GM18498 (cell line): ENCODE data around the gene PPP2R1B.
"Not testable (repeated sequence)": the region's sequence is repeated elsewhere in the genome, so short reads cannot be mapped to it uniquely, and the experiment has no call there.

Source experiments
- ATAC-seq: cut with Tn5 transposase; IDR thresholded peaks from one replicate; pipeline ENCODE4 v1.9.1; 2021; ENCODE audit warnings: mild to moderate bottlenecking, moderate library complexity; ENCODE audit not compliant: unreplicated experiment

Gene PPP2R1B

DNA sequence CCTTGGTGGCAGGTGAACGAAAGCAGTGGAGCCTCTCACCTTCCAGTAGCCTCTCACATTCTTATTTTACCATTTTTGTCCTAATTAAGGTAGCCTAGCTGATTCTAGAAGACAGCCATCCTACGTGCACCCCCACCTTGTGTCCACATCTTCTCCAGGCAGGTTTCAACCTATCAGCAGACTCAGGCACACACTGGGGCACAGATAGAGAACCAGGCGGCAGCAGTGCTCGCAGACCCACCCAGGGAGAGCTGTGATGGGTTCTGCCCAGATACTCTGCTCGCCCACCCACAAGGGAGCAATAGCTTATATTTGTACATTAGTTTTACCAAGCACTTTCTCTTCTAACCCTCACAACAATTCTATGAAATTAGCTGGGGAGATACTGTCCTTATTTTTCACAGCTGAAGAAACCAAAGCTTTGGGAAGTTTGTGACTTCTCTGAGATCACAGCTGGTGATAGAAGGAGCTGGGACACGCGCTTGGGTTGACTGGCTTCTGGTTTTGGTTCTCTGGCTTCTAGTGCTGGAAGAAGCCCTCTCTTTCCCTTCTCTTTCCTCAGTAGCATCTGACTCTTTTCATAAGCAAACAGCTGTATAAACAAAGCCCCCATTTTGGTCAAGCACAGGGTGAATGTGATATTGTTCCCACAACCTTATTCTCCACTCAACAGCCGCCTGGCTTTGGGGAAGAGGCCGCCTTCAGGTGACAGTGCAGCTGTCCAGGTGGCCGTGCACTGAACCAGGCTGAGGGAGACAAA lies 36.9 kb downstream of the PPP2R1B start:
- ATAC-seq: no peak

DNA sequence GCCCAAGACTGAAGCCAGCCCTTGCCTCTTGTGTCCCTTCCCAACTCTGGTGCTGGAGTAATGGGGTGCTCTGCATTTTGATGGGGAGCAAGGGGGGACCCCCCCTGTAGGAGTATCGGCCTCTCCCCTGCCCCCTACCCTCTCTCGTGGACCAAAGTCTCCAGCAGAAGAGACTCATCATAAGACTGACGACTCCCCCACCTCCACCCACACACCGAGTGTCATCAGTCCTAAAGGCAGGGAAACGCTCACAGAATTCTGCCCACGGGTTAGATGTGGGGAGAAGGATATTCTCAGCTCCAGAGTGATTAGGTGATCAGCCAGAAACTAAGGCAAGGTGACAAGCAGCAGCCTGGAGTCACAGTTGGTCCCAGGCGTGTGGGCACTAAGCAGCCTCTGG lies 38.8 kb downstream of the PPP2R1B start:
- ATAC-seq: no peak

DNA sequence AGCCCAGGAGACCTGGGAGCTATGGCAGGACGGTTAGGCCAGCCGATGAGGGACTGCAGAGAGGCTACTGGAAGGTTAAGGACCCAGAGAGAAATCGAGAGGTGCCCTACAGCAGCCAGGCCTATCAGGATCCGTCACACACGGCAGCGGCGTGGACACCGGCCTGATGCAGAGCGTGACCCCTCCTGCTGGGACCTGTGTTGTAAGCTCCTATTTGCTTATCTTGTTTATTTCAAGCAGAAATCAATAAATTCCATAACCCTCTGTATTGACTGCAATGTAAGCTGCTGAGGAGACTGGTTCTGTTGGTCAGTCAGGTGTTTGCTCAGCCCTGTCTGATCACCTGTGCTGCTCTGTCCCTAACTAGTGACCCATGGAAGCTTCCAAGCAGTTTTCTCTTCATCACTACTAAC lies 39.9 kb downstream of the PPP2R1B start:
- no peak for ATAC-seq

DNA sequence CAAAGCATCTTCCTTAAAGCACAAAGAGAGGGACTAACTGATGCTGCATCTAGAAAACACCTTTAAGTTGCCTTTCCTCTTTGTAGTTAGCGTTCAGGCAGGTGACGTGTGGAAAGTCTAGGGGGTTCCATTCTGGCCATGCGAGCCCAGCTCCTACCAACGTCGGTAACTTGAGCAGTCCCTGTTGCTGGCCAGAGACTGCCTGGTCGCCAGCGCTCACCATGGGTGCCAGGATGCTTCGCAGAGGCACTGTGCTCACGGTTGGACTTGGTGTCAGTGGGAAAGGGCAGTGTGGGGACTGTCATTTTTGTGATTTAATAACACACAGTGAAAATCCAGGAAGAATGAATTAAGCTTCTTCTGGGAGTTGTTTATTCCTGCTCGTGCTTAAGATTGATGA lies 40.6 kb downstream of the PPP2R1B start:
- no peak for ATAC-seq

DNA sequence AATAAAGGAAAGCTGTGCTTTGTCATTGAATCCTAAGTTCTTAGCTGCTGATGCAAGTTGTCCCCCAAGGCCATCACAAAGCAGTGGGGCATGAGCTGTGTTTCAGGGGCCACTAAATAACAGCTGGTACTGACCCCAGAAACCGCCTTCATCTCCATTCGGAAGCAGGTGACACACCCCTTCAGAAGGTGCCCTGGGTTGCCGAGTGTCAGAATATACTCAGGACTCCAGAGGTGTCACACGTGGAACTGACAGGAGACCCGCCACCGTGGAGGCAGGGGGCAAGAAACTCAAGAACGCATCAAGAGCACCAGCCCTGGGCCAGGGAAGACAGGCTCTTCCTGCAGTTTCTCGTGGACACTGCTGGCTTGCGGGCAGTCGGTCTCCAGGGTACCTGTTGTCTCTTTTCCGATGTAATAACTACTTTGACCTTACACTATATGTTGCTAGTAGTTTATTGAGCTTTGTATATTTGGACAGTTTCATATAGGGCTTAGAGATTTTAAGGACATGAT lies 41.5 kb downstream of the PPP2R1B start:
- ATAC-seq: no peak

DNA sequence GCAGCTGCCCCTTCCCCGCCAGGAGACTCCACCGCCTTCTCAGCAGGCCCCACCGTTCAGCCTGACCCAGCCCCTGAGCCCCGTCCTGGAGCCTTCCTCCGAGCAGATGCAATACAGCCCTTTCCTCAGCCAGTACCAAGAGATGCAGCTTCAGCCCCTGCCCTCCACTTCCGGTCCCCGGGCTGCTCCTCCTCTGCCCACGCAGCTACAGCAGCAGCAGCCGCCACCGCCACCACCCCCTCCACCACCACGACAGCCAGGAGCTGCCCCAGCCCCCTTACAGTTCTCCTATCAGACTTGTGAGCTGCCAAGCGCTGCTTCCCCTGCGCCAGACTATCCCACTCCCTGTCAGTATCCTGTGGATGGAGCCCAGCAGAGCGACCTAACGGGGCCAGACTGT lies 42.6 kb downstream of the PPP2R1B start:
- no peak for ATAC-seq

DNA sequence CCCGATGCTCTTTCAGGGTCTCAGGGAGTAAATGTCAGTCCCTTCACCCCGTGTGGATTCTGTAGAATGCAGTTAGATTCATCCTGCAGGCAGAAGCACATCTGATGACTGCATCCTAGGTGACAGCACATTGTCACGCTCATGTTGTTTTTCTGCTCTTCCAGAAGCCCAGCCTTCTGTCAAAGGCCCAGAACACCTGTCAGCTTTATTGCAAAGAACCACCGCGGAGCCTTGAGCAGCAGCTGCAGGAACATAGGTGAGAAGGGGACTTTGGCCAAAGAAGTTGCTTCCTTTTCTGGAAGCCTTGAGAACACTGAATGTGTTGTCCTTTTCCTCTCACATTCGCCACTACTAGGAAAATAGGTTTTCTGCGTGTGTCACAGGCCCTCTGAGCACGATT lies 43.7 kb downstream of the PPP2R1B start:
- no peak for ATAC-seq

DNA sequence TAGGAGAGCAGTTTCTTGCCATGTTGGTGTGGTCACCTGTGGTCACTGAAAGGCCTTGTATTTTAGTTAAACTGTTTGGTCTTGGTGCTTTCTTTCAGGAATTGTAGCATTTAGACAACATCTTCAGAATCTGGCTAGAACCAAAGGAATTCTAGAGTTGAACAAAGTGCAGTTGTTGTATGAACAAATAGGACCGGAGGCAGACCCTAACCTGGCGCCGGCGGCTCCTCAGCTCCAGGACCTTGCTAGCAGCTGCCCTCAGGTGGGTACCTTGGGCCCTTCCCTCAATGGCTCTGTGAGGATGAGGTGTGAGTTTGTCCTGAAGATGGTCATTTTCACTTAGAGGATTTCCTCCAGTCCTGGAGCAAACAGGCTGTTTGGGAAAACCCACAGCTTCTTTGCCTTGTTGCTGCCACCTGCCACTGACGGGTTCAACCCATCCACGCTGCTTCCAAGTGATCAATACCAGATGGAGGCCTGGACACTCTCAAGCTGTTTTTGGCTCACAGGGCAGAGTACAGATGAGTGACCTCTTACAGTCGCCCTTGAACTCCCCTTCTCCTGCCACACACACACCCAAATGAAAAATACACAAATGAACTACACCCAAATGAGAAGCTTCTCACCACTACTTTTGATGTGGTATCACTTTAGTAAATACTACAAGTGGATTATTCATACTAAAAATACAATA lies 45.2 kb downstream of the PPP2R1B start:
- no peak for ATAC-seq

DNA sequence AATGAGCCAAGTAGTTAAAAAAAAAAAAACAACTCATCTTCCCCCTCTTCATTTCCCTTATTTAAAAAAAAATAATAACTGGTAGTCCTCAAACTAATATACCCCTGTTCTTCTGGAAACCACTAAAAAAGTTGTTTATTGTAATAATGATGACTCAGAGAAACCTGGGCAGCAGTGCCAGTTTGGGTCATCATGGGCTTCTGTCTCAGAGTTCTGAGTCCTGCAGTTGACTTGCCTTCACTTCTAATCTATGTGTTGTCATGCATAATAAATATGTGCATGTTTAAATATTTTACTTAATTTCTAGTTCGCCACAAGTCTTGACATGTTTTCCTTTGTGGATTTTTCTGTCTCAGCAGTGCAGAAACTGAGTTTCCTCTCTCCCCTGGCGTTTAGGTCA lies 46.8 kb downstream of the PPP2R1B start:
- no peak for ATAC-seq

DNA sequence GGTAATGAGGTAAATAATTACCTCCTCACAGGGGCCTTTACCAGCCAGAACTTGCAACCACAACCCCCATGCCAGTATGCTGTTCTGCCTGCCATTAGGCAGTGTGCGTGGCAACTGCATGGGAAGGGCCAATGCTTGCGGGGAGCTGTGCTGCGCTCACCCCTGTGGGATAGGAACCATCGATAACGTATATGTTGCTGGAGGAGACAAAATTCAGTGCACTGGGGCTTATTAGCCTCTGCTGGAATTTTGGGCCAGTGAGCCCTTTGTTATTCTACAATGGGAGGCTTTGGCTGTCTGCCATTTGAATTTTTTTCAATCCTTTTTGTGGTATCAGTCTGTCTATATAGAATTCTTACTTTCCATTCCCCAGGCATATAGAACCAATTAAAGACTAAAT lies 47.3 kb downstream of the PPP2R1B start:
- ATAC-seq: no peak

DNA sequence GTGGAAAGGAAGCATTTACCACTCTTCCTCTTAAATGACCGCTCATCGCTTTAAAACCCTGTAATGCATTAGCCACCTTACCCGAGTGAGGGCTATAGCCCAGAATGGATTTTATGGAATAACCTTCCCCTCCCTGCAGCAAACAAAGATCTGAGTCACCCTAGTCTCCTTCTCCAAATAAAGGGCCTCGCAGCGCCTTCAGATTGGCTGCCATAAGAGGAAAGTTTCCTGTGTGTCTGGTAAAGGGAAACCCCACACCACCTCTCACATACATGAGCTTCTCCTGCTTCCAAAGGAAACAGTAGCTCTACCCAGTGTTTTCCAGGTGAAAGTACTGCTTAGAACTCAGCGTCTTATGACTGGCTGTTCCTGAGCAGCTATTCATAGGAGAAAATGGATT lies 47.8 kb downstream of the PPP2R1B start:
- no peak for ATAC-seq

DNA sequence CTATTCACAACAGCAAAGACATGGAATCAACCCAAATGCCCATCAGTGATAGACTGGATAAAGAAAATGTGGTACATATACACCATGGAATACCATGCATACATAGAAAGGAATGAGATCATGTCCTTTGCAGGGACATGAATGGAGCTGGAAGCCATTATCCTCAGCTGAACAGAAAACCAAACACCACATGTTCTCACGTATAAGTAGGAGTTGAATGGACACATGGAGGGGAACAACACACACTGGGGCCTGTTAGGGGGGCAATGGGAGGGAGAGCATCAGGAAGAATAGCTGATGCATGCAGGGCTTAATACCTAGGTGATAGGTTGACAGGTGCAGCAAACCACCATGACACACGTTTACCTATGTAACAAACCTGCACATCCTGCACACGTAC lies 48.5 kb downstream of the PPP2R1B start:
- ATAC-seq: not testable (repeated sequence)

DNA sequence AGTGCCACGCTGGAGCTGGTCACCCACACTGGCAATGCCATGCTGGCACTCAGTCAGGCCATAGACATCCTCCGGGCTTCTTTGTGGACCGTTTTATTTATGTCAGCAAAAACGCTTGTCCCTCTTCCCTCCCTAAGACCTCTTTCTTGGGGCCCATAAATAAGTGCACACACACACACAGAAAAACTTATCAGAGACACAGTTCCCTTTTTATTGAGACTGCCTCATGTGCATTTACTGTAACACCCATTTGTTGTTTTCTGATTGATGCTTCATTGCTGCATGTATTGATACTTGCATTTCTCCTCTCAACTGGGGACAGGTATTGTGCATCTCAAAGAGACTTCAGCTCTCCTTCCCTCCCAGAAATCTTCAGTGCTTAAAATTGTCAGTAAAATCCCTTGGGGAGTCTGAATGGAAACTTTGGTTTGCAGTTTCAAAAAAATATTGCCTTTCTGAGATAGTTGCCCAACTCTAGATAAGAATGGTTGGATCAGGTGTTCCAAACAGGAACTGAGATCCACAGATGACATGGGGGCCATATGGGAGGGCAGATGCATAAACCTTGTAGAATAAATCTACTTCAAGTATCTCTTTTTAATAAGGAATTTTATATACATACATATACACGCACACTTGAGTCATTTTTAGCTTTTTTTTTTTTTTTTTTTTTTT lies 50.9 kb downstream of the PPP2R1B start:
- ATAC-seq: no peak

DNA sequence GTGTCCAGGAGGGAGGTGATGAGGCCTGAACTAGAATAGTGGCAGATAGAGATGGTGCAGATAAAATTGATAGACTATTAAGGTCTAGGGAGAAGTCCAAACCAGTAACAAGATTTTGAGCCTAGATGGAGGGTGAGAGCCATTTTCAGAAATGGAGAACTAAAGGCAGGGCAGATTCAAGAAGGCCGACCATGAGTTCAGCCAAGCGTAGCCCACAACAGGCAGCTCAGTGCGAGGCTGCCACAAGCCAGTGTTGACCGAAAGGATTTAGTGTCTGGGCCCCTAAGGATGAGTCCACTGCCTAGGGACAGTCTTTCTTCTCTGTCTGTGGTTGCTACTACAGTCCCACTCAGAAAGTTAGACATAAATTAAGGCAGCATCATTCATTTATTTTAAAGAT lies 51.7 kb downstream of the PPP2R1B start:
- ATAC-seq: no peak

DNA sequence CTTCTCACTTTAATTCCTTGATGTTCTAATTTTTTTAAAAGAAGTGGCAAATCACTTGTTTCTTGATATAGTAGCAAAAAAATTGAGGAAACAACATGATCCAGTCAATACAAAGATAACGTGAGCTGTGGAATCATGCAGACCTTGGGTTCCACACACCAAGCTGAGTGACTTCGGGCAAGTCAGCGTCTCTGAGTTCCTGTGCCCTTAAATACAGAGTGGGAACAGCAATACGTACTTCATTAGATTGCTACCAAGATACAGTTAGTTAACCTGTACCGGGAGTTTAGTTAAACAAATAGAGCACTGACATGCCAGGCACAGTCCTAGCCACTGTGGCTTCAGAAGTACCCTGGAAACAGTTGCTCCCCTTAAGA lies 58.5 kb downstream of the PPP2R1B start:
- ATAC-seq: no peak

DNA sequence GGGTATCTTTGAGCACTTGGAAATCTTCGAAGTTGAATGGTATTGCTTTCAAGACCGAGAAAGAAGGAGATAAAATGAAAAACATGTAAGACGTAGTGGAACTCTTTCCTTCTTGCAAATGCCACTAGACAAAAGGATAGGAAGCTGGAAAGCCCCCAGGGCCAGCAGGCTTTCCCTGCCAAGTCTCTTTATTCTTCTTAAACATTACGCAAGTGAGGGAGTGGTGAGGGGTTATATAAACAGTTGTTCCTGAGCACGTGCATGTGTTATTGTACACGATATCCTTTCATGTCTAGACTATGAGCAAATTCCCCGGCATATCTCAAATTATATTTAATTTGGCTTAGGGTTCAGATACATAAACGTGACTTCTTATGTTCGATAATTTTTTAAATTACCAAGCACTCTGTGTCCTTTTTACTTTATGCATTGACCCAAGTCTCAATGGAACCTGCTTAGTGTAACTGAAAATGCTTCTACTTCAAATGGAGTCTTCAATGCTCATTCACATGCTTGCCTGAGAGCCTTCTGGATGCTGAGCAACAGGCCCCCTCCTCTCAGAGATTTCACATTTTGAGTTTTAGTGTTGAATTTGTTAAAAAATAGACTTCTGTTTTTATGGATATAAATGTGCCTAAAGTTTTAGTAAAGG lies 59.0 kb downstream of the PPP2R1B start:
- no peak for ATAC-seq

DNA sequence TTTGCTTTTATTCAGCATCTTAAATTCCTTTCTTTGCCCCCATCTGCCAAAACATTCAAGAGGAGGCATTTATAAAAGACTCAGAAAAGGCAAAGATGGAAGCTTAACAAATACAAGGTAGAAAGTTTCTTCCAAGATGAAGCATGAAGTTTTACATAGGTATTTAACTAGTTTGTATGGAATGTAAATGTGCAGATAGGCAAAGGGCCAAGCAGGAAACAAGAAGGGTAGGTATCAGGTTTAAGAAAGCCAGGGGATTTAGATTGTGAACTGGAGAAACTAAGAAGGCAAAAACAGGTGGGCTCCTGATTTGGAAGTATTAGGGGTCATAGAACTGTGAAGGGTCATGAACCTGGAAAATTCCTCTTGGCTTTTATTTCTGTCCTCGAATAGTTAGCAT lies 62.6 kb downstream of the PPP2R1B start:
- ATAC-seq: no peak

DNA sequence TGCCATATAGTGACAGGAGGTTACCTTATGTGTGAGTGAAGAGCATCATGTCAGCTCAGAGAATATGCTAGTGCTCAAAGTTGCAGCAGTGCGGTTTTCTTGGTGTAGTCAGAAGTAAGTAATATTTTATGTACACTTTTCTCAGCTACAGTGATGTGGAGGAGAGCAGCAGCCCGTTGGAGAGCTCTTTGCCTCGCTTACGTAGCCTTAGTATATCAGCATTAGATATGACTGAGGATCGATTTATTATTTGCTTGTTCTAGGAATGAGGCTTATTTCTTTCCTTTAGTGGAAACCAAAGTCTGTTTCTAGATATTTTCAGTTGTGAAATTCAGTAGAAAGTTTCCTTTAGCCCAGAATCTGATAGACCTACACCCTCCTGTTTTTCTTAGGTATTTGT lies 63.6 kb downstream of the PPP2R1B start:
- no peak for ATAC-seq

DNA sequence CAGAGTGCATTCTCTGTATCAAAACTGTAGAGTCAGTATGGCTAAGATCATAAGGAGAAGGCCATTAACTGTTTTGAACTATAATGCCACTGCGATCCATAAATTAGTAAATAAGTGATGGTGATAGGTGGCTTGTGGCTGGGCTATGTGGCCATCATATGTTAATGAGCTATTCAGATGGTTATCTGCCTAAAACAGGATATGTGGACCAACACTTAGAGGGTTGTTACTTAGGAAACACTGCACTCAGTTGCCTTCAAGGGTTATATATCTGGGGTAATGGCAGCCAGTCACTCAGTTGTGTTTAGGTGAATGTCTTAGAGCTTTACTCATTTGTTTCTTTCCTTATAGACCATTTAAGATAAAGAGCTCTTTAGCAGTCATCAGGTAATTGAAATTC lies 66.0 kb downstream of the PPP2R1B start:
- ATAC-seq: no peak

DNA sequence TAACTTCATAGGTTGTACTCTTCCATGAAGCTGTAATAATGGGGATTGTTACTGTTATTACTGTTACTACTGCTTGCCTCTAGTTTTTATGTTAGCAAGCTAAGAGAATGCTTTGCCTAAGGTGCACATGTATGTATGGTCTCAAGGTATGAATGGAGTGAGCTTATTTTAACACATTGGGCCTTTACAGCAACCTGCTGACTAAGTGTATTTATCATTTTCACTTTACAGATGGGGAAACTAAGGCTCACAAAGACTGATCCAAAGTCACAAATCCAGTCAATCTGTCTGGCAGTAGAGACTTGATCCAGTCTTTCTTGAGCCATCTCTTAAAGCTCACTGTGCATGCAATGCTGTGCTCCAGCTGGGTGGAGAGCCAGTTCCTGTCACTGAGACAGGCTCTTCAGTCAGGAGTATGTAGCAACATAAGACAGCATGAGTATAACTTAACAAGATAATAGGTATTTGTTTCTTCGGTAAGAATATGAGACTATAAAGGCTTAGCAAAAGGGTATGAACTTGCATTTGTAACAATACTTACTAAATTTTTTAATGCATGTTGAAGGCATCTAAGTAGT lies 66.5 kb downstream of the PPP2R1B start:
- ATAC-seq: no peak
